Middle frontal gyrus (tissue), 1 donor: Measurements from ENCODE around the gene CRYBG3.

Experiments
- DNase-seq: peaks from one replicate; pipeline ENCODE4 v3.0.0-alpha.2; 2015; ENCODE audit warnings: low spot score; ENCODE audit errors: extremely low spot score

The CRYBG3 gene

DNA sequence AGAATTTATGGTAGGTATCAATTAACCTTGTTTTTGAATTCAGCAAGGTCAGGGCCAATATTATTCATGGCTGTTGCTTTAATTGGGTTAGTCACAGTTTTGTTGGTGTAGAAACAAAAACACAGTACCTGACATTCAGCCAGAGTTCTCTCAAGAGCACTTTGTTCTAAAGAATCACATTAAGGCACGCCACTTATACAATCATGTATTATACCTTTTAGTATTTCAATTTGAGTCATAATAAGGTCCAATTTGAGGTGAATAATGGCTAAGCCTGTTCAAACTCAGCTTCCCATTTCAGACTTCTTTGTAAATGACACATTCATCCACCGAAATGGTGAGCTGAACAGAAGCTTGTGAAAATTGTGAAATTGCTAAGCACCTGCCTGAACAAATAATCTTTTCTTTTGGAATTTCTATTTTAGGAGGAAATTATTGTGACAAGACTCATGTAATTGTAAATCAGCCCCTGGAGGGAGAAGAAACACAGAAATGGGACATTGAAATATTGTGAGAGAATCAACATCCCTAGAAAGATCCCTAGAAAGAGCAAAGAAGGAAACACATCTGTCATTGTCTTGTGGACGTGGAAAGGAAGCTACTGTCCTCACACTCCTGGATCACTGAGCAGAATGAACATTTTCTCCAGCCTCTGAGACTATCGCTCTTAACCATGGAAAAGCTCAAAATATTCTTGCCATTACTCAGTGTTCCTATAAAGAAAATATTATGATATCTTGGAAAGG, 121.2 kb downstream of the CRYBG3 start:
- no peak for DNase-seq

DNA sequence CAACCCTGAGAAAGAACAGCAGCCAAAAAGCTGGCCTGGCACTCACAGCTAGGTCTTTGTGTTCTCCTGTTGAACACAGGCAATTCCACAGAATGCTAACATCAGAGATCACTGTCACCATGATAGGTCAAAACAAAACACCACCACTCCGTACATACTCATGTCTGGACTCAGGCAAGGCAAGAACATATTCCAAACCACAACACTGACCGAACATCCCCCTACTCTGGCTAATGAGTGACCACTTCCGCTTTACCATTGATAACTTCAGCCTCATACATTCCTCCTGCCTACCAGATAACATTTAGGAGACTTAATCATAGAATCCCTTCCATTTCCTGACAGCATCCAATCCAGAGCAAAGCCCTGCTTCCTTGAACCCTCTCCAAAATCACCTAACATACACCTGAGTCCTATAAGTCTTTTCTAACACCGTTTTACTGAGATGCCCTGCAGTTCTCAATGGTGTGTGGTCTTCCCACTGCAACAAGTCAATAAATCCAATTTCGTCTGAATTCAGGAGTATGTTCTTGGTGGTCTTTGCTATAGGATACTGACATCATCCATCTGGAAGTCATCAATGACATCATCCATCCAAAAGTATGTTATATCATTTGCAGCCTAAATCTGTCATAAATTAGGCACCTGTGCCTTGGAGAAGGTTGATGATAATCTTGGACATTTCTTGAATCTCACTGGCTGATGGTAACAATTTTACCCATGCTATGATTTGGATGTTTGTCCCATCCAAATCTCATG, 126.7 kb downstream of the CRYBG3 start:
- DNase-seq: no peak

DNA sequence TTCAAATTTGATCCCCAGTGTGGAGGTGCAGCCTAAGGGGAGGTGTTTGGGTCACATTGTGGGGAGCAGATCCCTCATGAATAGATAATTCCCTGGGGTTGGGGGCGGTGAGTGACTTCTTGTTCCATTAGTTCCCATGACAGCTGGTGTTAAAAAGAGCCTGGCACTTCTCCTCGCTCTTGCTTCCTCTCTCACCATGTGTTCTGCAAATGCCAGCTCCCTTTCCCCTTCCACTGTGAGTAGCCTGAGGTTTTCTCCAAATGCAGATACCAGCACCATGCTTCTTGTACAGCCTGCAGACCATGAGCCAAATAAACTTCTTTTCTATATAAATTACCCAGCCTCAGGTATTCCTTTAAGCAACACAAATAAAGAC, 127.3 kb downstream of the CRYBG3 start:
- no peak for DNase-seq

DNA sequence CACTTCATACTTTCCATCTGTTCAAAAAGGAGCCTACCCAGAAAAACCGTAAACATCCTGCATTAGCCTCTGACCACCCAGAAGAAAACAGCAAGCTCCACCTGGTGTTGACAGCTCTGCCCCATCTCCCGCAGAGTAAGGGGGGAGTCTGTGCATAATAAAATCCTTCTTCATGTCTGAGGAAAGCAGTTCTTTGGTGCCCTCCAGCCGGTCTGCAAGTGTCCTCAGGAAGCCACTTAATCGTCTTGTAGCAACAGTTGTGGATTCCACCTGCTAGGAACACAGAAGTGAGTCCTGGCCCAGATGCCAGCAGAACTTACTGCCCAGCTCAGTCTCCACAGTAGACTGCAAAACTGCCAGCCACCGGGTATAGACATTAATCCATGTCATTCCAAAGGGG, 127.9 kb downstream of the CRYBG3 start:
- no peak for DNase-seq

DNA sequence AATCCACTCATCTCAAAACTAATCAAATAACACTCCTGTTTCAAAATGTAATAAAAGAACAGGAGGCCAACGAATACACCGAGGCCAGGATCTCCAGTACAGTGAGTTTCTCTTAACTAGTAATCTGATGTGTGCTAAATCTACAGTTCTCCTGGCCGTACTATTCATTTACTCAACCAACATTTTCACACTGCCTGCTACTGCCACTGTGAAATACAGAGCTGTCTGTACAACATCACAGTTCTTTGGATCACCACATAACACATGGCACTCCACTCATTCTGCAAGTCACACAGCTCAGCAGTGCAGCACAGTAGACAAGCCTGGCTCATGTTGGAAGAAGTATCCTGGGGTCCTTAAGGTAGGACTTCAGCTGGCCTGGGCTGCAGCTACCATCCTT, 128.5 kb downstream of the CRYBG3 start:
- DNase-seq: no peak

DNA sequence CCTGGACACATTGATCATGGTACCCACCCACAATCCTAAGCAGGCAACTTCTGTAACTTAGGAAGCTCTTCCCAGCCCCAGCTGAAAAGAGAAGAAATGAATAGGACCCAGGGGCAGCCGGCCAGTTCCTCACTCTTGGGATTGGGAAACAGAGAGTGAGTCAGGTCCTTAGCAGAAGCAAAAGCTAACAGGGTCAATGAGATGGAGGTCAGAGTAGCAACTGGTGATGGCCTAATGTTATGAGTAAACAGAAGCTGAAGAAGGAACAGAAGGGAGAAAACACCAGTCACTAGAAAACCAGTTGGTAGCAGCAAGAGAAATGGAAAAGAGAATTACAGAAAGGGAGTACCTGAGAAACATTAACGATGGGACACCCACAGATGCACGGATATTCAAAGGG, 130.5 kb downstream of the CRYBG3 start:
- no peak for DNase-seq

DNA sequence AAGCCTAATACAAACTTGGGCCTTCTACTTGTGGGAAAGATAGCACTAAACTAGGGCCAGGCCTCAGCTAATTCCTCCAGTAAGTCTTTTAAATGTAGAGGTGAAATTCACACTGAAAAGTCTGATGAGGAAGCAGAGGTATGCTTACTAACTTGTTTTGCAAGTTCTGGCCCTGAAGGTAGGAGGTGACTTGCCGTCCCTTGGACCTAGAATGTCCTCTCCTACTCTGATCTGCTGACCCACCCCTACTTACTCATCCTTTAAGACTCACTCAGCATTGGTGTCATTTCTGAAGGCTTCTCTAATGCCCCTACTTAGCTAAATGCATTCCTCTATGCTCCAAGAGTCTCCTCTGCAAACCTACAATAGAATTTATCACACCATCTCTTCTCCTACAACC, 131.1 kb downstream of the CRYBG3 start:
- DNase-seq: no peak

DNA sequence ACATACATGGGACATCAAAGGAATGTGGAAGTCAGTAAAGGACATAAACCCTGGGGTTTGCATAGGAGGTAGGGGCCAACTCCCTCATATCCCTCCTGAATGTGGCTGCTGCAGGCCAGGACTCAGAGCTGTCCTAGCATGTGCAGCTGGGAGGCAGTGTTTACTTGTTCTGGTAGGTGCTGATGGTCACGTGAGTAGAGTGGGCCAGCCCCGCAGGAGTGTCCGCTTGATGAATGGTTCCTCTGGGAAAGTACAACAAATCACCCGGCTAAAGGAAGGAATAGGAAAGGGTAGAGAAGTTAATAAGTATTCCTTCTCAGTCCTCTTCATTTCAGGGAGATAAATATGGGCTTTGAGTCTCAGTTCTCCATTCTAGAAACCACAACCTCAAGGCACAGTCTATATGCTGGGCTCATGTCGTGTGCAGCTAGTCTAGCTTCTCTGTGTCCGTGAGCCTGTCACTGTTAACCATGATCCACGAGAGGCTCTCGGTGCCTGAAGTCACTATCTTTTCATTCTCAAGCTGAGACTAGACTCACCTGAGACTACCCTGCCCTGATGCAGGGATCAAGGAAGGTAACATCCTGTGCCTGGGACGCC, 132.5 kb downstream of the CRYBG3 start:
- no peak for DNase-seq

DNA sequence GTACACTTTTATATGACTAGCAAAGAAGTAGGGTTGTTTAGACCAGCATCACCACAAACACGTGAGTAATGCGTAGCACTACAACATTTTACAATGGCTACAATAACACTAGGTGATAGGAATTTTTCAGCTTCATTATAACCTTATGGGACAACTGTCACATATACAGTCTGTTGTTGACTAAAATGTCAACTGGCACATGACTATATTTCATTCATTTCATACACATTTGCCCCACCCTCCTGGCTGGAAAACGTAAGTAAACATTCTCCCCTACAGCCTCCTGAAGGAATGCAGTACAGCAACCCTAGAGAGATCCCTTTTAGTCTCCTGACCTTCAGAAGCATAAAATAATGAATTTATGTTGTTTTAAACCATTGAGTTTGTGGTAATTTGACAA, 134.2 kb downstream of the CRYBG3 start:
- no peak for DNase-seq

DNA sequence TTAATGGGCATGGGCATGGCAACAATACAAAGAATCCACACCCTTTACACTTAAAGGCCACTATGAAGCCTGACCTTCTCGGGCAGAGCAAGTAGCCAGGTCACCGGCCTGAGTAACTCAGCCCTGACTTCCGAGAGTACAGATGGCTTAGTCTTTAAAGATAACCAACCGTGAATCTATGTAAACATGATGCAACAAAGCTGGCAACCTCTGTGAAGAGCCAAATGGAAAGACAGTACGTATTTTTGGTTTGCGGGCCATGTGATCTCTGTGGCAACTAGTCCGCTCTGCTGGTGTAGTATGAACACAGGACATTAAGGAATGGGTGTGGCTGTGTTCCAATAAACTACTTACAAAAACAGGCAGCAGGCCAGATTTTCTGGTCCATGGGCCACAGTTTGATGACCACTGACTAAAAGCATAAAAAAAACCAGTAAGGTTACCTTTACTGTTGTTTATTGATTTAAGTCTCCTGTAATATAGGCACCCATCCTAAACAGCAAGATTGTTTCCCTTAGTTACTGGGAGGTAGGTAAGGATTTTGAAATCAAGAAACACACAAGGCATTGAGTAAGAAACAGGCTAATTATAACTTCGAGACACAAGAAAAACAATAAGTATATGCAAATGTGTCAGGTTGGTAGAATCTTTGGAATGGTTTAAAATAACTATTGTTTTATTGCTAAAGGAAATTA, 136.0 kb downstream of the CRYBG3 start:
- DNase-seq: no peak

DNA sequence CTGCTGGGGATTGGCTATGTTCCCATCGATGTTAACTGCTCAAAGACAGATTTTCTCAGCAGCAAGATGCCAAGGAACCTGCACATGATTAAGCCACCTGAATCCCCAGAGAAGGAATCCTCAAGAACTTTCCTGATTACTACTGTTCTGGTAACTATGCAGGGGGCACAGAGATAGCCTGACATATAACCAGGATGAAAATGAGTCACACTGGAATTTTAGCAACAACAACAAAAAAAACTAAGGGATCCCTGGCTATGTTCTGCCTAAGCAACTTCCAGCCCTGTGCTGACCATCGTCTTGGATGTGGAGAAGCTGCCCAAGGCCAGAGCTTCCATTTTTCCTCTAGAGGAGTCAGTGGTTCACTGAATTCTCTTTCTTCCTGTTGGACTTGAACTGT, 136.6 kb downstream of the CRYBG3 start:
- DNase-seq: no peak

DNA sequence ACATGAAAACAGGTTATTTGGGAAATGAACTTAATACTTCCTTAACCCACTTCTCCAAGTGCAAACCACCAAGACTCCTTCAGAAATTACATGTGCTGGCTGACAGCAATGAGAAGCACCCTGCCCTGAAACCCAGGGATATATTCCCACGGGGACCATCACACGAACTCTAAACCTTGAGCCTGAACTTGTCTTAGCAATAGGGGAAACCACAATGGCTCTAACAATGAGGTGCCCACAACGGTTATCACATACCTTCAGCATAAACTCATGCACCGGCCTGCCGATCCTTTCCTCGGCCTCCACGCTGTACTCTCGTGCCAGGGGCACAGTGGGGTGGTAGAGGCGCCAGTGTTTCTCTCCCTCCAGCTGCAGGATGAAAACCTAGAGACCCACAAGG, 137.0 kb downstream of the CRYBG3 start:
- DNase-seq: no peak

DNA sequence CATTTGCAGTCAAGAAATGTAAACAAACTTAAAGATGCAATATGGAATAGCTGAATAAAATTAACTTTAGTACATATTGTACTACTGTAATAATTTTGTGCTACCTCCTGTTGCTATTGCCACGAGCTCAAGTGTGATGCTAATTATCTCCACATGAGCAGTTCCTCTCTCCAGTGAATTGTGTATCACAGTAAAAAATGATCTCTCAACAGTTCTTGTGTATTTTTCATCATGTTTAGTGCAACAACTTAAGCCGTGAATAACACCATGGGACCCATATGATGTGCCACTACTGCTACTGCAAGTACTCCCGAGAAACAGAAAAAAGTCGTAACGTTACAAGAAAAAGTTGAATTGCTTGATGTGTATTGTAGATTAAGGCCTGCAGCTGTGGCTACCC, 138.1 kb downstream of the CRYBG3 start:
- DNase-seq: no peak

DNA sequence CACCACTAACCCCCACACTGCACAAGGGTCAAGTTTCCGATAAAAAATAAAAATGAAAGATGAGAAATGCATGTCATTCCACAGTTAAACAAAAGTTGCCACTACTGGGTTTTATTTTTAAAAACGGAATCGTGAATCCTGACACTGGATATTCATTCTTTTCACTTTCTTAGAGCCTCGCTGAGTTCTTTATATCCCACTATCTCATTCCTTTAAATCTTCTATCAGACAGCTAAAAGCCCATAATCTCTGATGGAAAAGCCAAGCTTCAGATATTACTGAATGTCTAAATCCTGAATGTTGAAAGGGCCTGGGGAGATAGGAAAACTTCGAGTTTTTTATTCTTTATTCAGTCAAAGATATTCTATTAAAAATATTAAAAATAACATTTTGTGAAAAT, 138.7 kb downstream of the CRYBG3 start:
- DNase-seq: no peak

DNA sequence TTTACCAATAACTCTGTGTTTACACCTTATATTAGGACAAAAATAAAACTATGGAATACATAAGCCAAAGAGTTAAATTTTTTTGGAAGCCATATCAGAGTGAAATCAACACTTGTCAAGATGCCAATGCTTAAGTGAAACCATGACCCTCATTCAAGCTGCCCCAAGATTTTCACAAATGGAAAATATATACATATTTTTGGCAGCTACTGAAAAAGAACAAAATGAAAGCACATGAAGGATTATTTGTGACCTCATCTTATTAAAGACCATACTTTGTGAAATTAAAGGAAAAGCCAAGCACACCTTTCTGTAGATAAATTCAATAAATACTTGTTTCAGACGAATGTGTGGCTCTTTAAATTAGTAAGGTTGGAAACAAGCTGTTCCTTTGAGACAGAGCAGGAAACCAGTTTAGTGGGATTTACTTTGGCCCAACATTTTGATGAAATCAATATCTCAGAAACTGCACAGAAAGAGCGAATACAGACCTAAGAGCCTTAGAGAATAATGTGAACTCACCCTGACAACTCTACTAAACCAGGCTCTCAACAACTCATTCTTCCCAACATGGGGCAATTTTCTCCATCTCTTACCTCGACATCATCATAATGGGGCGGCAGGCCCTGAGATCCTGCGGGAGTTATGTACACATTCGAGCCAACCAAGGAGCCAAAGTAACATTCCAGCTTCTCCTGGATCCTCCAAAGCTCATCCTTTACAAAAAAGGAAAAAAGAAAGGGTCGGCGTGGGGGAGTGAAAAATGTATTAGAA, 139.4 kb downstream of the CRYBG3 start:
- DNase-seq: no peak

DNA sequence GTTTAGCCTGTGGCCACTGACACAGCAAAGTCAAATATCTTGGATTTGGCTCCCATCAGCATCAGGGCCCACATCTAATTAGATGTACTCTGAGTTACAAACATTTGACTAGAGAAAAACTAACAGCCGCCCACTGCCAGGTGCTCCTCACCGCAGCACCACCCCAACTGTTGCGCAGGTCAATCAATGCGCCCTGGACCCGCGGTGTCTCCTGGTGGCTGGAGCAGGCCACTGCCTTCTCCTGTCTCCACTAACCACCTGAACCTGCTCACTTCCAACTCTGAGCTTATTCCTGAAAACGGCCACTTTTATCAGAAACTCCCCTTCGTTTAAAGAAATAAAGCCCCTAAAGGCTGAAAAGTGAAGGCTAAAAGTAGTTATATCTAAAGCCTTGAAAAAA, 146.2 kb downstream of the CRYBG3 start:
- DNase-seq: no peak

DNA sequence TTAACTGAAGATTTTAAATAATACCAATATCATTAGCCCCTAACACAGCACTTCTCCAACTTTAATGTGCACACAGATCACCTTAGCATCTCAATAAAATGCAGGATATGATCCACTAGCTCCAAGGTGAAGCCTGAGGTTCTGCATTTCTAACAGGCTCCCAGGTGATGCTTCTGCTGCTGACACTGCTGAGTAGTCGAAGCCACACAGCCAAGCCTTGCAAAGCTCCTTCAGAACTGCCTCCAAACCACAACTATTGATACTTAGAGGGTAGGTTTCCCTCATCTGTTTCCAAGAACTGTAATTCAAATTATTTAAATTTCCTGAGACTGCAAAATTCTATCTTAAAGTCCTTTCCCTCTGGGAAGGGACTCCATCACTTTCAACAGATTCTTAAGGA, 146.6 kb downstream of the CRYBG3 start:
- DNase-seq: no peak

DNA sequence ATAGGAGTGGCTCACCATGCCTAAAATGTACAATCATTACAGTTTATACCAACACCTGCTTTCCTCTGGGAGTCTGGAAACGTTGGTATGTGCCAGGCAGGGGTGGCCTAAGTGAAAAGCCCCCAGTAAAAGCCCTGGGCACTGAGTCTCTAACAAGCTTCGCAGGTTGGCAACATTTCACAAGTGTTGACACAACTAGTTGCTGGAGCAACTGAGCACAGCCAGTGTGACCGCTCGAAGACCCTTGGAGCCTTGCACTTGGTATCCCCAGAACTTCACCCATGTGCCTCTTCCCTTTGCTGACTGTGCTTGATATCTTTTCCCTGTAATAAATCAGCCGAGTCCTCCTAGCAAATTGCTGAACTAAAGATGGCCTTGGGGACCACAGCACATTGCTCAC, 147.7 kb downstream of the CRYBG3 start:
- DNase-seq: no peak

DNA sequence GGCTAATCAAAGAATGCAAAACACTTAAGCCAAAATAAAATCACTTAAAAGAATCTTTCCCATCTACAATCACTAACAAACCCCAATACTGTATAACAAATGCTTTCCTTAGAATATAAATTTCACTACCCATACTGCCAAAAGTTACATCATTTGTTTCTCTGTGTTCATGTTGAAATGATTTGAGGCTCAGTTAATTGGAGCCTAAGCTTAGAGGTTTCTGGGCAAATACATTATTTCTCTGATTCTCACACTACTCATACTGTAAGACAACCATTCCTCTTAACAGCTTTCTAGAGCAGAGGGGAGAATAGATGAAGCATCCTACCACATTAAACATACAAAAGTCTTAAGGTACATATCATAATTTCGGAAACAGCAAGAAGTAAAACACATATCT, 148.3 kb downstream of the CRYBG3 start:
- no peak for DNase-seq

DNA sequence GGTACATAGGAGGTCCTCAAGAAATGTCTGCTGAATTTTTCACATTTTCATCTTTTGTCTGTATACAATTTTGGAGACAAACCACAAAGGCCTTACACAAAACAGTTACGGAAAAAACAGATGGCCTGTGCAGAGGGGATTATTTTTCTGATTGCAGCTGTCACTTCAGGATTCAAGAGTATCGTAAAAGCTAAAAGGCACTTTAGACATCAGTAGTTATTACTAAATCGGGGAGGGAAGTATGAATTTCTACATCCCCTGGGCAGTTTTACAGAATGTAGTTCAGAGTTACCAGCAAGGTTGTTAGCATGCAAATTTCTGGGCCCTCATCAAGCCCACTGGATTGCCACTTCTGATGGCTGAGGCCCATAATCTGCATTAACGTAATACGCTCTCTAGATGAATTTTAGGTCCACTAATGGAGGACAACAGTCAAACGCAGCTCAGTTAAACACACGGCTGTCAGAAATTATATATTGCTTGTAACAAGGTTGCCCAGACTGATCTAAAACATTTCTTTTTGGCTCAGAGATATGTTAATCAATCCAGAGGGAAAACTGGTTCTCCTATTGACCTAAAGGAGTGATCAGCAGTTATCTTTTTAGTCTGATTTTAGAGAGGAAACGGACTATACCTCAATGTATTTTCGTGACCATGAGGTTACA, 149.3 kb downstream of the CRYBG3 start:
- no peak for DNase-seq
